ENCODE measurements around the gene HJURP.
A peak's percentile ranks its signal among the peaks of the same experiment; 100 is the strongest.

Gene HJURP

GRCh38 chr2:233801357-233802131 lies 52.8 kb downstream of the HJURP start:
- no peak for TF ChIP-seq CTCF (conservative IDR thresholded peaks at IDR 0.05; ENCODE audit: control insufficient read depth, insufficient read depth, low read depth, low read length)
- peak; percentile 10 for DNase-seq (ENCODE audit: low read depth)

GRCh38 chr2:233800208-233800607 lies 54.1 kb downstream of the HJURP start:
- H3K4me3 ChIP-seq (ENCODE audit: control insufficient read depth, low read depth, low read length) = no peak overlapping the region
- no peak for DNase-seq (ENCODE audit: low read depth)
- TF ChIP-seq CTCF (conservative IDR thresholded peaks at IDR 0.05; ENCODE audit: control insufficient read depth, insufficient read depth, low read depth, low read length) = no peak

More at GRCh38 chr2:233801357-233802131, 52.8 kb downstream of the HJURP start:
- H3K4me3 ChIP-seq (ENCODE audit: control insufficient read depth, low read depth, low read length) = no peak overlapping the region

- TF ChIP-seq CTCF (conservative IDR thresholded peaks at IDR 0.05; ENCODE audit: control insufficient read depth, insufficient read depth, low read depth, low read length) = no peak
- DNase-seq (ENCODE audit: low read depth) = no peak
- H3K4me3 ChIP-seq (ENCODE audit: control insufficient read depth, low read depth, low read length) = no peak overlapping the region
Measured at GRCh38 chr2:233799716-233800115, 54.6 kb downstream of the HJURP start.

GRCh38 chr2:233799087-233799665 lies 55.2 kb downstream of the HJURP start:
- H3K4me3 ChIP-seq (ENCODE audit: control insufficient read depth, low read depth, low read length) = no peak overlapping the region
- DNase-seq (ENCODE audit: low read depth) = no peak
- no peak for TF ChIP-seq CTCF (conservative IDR thresholded peaks at IDR 0.05; ENCODE audit: control insufficient read depth, insufficient read depth, low read depth, low read length)

- no peak for DNase-seq (ENCODE audit: low read depth)
- TF ChIP-seq CTCF (conservative IDR thresholded peaks at IDR 0.05; ENCODE audit: control insufficient read depth, insufficient read depth, low read depth, low read length) = no peak
Measured at GRCh38 chr2:233798335-233799086, 55.8 kb downstream of the HJURP start.

GRCh38 chr2:233796254-233796653 lies 58.1 kb downstream of the HJURP start:
- DNase-seq (ENCODE audit: low read depth) = no peak
- TF ChIP-seq CTCF (conservative IDR thresholded peaks at IDR 0.05; ENCODE audit: control insufficient read depth, insufficient read depth, low read depth, low read length) = no peak
- H3K4me3 ChIP-seq (ENCODE audit: control insufficient read depth, low read depth, low read length) = no peak overlapping the region

More at GRCh38 chr2:233798335-233799086, 55.8 kb downstream of the HJURP start:
- H3K4me3 ChIP-seq (ENCODE audit: control insufficient read depth, low read depth, low read length) = no peak overlapping the region
